Activated CD8-positive, alpha-beta memory T cell treated with anti-CD3 and anti-CD28 coated beads, Interleukin-2, amount 50 U/mL, for 1 hour (primary cell): ENCODE measurements around the gene ESPN.

Source experiments
- DNase-seq: peaks from one replicate; pipeline ENCODE4 v3.0.0-alpha.2; 2020; ENCODE audit errors: extremely low read depth

ESPN gene

DNA sequence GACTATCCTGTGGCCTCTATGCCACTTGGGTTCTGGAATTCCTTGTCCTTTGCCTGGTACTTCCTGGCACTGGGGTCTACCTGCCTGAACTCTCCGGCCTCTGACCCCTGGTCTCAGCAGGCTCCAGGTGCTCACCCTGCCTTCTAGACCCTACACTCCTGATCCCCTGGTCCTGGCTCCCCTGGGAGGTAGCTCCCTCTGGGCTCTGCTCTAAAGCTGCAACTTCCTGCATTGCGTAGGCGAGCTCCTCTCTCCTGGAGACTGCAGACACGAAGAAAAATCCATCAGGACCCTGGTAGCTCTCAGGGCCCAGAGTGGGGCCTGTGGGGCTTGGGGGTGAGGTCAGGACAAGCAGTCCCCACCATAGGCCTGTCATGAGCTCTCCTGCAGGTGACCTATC is 74.7 kb downstream of the ESPN start:
- DNase-seq, result no peak

DNA sequence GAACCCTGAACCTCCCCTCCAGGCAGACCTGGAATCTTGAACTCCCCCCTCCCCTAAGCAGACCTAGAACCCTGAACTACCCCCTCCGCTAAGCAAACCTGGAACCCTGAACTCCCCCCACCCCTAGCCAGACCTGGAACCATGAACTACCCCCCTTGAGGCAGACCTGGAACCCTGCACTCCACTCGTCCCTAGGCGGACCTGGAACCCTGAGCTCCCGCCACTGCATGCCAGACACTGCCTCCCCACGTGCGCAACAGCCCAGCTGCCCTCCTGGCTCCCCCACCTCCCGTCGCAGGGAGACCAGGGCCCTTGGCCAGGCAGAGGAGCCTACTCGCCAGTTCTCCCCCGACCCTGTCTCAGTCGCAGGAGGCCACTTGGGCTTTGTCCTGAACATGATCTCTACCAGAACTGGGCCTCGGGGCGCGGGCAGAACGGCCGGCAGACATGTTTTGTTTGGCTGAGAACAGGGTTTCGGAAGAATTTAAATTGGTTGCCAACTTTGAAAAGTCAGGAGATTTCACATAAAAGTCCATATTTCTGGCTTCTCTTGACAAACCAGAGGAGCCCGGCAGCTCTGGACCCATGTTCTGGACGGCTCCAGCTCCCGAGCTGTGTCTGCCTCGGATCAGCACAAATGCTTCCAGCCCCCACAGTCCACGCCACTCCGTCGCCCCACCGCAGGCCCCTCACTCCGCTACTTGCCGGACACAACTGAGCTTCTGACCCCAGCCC is 76.1 kb downstream of the ESPN start:
- DNase-seq, result no peak

DNA sequence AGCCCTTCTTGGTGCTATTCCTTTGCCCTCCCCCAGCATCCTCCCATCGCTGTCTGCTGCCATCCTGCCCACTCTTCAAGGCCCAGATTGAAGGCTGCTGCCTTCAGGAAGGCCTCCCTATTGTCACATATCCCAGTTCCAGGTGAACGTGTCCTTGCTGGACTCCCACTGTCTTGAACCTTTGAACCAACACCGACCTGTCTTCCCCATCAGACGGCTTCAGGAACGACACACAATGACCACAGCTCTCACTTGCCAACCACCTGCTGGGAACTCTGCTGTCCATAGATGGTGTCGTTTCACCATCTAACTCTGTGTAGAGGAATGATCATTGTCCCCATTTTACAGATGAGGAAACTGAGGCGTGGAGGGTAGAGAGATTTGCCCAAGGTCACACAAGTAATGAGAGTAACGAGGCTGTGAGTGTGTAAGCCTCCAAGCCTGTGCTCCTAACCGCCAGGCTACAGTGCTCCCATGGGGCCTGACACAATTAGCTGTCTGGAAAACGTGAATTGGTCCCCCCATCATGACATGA is 76.8 kb downstream of the ESPN start:
- DNase-seq, result no peak

DNA sequence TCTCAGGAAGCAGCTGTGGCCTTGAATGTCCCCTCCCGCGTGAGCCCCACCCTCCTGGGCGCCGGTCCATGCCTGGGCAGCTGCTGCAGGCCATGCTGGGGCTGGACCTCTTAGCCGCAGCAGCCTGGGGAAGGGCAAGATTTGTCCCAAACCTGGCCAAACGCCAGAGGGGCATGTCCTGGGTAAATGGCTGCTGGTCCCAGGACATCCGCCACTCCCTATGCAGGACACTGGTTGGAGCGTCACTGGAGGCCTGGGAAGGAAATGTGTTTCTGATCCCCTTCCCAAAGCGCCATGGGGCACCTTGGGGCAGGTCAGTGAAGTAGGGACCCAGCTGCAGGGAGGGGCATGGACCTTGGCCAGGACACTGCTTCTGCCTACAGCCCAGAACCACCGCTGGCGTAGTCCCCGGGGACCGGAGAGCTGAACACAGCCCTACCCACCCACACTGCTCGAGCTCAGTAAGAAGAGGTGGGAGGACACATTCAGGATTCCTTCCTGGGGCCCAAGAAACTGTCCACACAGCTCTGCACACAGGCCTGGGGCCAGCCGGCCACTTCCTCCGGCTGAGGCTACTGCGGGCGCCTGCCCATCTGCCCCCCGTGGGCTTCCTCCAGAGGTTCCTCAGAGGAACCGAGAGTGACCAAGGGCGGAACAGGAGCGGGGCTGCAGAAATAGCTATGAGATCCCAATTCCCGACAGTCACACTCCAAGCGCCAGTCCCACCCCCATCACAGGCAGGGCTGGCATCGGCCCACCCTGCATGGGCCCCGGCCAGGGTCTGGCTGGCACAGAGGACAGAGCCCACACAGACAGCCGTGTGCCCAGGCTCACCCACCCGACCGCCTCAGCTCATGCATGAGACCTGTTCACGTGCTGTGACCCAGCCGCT is 77.7 kb downstream of the ESPN start:
- no peak for DNase-seq

DNA sequence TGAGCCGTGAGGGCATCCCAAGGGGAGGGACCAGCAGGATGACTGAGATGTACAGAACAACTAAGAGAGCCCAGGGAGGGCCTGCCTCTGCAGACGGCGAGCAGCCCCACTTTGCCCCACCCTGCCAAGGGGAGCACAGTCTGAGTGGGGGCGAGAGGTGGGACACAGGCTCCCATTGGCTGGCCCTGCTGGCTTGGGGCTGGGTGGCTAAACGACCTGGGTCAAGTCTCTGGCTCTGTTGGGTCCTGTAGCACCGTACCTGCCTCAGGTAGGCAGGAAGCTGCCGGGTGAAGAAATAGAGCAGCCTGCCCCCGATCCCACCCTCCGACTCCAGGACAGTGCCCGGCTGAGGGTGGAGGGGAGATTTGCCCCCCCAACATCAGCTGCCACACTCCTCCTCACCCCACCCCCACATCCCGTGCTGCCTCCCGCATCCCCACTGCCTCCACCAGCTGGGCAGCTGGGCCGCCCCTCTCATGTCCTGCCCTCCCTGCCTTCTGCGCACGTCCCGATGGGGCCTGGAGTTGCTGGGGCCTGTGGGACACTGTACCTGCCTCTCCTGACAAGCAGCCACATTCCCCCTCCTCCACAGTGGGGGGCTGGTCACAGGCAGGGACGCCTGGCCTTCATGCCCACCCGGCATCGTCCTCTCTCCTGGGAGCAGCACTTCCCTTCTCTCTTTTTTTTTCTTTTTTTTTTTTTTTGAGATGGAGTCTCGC is 79.5 kb downstream of the ESPN start:
- no peak for DNase-seq

DNA sequence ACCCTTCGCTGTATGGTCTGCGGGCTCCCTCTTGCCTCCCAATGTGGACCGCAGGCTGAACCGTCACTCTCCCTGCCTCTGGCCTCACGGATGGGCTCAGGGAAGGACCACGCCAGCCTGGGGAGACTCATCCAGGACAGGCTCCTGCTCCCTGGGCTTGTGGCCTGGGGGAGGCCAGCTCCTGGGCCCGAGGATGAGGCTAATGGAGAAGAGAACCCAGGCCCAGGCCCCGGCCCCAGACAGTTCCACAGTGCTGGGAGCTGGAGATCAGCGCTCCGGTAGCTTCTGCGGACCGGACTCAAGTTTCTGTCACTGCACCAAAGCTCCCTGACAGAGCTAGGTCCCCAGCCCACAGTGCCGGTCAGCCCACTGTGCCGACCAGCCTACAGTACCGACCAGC is 80.3 kb downstream of the ESPN start:
- no peak for DNase-seq

DNA sequence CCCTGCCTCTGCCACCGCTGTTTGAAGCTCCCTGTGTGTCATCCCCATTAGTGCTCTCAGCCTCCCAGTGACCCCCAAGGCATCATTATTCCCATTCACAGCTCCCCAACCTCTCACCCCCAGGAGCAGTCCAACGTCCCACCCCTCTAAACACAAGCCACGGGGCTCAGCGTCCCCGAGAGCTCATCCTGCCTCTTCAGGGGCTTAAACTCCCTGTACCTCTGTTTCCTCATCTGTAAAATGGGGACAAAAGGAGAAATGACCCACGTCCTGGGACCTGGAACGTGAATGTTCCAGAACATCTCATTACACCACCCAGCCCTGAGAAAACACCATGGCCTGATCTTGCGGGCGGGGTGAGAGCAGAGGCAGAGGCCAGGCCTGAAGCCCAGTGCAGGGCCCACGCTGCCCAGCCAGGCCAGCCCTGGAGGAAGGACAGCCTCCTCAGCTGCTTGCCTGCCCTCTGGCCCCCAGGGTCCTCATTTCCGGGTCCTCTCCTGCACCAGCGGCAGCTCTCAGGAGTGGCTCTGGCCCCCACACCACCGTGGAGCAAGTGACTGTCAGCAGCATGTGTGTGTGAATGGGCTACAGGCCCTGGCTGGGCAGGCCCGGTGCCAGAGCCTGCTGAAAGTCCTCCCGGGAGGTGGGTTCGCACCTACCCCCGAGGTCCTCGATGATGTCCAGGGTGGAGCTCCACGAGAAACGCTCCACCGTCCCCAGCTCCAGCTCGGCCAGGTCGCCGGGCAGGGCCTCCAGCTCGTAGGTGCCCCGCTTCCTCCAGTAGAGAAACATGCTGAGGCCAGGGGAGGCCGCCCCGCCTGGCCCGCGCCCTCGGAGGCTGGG is 81.0 kb downstream of the ESPN start:
- no peak for DNase-seq

DNA sequence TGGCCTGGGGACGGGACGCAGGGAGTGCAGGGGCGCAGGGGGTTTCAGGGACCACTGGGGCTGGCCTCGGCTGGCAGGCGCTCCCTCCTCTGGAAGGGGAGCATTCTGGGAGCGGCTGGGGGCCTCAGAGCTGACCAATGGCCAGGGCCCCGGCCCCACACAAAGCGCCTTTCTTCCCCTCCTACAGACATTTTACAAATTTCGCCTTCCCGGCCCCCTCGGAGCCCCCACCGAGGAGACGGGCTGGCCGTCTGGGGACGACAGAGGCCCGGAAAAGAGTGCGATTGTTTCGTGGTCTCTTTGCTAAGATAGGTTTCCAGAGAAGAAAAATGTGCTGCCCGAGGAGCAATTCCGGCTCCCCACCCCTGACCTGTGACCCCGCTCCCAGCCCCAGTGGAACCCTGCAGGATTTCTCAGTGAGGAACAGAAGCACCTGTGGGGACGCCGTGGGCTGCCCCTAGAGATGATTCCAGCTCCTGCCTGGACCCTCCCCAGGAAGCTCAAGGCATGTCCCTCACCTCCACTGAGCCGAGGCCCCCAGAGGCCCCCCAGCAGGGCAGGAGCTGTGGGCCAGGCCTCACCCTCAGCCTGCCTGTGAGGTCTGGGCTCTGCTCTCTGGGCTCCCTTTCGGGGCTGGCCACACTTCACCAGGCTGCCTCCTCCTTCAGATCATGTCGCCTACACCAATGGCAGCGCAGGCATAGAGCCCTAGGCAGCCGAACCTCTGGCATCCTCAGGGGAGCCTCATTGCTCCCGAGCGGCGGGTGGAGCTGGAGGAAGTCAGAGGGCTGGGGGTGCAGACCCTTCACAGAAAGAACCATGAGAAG is 81.8 kb downstream of the ESPN start:
- no peak for DNase-seq

DNA sequence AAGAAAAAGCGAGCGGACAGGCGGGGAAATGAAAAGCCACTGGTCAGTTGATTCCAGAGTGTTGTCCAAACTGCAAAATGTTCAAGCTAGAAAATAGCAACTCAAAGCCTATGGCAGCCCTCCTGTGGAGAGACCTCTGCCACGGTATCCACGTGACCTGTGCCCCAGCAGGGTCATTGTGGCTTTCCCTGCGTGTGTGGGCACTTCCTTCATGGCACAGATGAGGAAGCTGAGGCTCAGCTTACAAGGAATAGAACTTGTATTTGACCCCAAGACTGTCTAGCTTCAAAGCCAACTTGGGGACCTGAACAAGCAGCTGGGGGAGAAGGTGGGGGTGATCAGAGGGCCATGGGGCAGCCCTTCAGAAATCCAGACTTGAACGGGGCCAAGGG is 82.5 kb downstream of the ESPN start:
- DNase-seq, result no peak

DNA sequence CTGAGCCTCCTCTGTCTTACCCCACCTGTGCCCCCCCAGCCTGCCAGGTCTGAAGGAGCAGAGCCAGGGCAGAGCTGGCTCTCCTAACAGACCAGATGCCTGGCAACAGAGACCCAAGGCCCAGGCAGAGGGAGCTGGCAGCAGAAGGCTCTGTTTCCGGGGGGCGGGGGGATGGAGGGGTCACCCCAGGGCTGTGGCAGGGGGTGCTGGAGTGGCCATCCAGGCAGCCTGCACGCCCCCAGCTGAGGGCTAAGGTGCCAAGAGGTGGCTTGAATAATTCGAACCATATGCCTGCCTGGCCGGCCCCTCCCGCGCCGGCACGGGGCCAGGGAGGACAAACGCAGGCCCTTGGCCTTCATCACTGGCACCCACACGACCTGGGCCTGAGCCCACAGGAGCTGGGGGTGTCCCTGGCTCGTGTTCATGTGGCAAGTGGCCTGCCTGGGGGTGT is 82.9 kb downstream of the ESPN start:
- no peak for DNase-seq

DNA sequence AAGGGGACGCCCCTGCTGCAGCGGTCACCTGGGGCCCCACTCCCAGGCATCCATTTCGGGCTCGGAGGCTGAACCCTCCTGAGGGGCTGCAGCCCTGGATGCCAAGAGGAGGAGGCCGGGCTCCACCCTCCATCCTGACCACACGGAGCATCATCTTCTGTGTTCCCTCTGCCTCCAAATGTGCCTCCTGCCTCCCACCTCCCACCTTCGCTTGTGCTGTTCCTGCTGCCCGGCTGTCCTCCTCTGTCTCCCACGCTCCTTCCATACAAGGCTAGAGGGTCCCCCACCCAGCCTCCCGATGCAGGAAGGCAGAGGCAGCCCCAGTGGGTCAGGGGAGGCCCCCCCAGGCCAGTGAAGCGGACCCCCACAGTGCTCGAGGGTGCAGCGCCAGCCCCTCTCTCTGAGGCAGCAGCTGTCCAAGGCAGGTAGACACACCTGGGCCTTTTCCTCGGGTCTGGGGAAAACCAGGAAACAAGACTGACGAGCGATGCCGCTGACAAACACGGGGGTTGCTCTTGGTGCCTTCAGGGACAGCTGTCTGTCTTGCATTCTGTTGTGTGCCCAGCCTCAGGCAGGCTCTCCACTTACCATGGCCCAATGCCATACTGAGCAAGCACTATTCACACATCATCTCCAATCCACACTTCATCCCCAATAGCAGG is 83.7 kb downstream of the ESPN start:
- DNase-seq, result no peak

DNA sequence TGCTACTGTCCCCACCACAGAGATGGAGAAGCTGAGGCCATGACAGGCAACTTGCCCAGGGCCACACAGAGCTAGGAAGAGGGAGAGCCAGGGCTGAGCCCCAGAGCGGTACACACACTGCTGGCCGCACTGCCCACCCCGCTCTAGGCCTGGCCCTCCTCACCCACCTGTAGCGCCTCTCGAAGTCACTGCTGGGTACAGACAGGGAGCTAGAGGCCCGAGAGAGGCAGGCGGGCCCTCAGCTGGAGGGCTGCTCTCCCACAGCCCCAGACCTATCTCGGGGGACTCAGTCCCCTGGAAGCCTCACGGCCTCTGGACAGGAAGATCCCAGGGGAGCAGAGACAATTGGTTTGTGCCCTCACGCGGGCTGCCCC is 84.2 kb downstream of the ESPN start:
- DNase-seq, result no peak

DNA sequence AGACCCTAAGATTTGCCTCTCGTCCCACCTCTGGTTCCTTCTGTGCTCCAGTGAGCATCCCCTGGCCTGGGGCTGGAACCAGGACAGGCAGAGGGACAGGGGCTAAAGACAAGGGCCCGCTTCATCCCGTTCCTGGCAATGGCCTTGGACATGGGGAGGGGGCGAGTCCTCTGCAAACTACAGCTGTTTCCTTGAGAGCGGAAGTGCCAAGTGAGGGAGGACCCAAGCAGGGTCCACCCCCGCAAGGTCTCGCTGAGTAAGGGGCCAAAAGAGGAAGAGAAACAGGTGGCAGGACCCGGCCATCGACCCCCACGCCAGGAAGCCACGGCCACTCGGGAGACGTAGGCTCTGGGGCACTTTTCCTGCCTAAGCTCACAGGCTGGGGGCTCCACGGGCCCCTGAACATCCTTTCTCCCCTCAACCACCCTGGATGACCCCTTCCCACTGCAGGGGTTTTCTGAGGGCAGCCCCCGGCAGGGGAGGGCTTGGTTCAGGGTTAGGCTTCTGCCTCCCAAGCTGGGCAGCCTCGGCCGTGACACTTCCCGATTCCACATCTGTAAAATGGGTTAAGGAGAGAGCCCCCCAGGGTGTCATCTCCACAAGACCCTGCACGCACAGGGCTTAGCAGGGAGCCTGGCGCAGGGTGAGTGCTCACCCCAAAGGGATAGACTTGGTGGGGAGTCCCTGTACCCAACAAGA is 84.8 kb downstream of the ESPN start:
- no peak for DNase-seq

DNA sequence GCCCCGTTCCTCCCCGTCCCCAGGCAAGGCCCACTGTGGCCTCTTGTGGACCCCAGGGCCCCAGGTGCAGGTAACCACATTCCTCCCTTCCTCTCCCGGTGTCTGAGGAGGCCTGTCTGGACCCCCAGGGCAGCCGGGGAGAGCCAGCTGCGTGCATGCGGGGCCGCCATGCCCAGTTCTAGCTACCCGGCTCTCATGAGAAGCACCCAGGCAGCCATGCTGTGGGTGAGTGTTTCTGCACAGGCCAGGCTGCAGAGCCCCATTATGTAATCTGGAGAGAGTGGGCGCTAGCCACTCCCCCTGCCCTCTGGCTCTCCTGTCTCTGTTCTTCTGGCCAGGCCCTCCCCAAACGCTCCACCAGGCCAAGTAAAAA is 85.3 kb downstream of the ESPN start:
- DNase-seq, result no peak

DNA sequence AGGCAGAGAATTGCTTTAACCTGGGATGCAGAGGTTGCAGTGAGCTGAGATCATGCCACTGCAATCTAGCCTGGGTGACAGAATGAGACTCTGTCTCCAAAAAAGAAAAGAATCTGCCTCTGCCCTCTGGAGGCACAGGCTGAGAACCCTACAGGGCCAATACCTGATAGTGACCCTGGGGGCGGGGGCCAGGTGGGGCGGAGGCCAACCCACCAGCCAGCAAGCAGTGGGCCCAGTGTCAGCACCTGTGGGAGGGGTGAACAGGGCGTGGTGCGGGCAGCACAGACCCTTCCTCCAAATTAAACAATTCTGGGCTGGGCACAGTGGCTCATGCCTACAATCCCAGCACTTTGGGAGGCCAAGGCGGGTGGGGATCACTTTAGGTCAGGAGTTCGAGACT is 85.9 kb downstream of the ESPN start:
- DNase-seq, result no peak
